Sciatic nerve (tissue), 2 donors: ENCODE results near the gene TTC16. TPM values are rescaled to one million over a fixed set of nuclear protein-coding genes. Genes with fewer than 3 reads are reported as not detected.

ENCODE experiments used
- ATAC-seq: fragments of 200-7000 bp; cut with Tn5 transposase; one replicate; pipeline ENCODE4 v1.9.1; 2020; ENCODE audit warnings: mild to moderate bottlenecking, moderate library complexity
- DNase-seq: peaks from one replicate; pipeline ENCODE4 v3.0.0-alpha.2; 2020; ENCODE audit warnings: low spot score
- intact Hi-C: fragments of 100-400 bp; cut with DNase I; formaldehyde crosslinking; loops from one replicate; pipeline ENCODE4 v1.14.2; 2022
- total RNA-seq: library from RNA; stranded (reverse); fragmentation: NEBNext Ultra II Directional; extraction: Animal tissue kit (Norgen Biotek cat#: 25700); gene quantifications from one replicate; pipeline ENCODE4 v1.2.1, GENCODE V29; 2021
- donor health status: DM: no; HTN: no; CAD: no.
- donor health status: DM: no; HTN: no; CAD: no.

The TTC16 gene
- total RNA-seq, 1 donor from 2014 or later, result 0.13 TPM

DNA sequence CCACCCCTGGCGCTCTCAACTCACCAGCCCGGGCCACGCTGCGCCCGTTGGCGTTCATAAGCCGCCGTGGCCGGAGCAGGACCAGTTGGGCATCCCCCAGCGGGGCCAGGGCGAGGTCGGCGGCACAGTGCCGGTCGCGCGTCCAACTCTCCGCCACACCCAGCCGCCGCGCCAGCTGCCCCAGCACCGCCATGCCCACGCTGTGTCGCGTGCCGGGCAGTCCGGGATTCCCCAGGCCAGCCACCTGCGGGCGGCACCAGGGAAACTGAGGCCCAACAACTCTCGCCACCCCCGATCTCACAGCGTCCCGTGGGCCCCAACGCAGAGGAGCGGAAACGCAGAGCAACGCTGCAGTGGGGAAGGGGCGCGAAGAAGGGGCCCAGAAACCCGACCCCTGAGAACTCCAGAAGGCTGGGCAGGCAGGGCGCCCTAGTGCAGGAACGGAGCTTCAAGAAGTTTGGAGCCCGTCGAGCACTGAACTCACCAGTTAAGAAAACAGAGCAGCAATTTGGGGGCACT is 869 bp upstream of the TTC16 start:
- DNase-seq, result no peak
- intact Hi-C loops, result no loop called here
- ATAC-seq, result peak; percentile 0

DNA sequence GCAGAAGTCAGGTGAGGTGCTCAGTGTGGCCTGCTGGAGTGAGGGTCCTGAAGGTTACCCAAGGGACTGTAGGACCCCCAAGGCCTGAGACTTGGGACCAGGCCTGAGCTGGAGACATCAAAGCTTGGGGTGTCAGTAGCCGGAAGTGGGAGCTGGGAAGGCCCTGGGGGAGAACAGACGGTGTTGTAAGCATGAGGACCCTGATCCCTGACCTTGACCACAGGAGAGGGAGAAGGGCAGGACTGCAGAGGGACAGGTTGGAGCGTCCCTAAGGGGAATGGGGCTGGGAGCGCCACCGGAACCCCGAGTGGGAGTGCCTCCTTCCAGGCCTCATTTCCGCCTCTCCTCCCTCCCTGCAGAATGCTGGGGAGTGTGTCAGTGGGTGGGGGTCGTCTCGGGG is 533 bp downstream of the TTC16 start:
- no peak for DNase-seq
- intact Hi-C loops, result no loop called here
- no peak for ATAC-seq

DNA sequence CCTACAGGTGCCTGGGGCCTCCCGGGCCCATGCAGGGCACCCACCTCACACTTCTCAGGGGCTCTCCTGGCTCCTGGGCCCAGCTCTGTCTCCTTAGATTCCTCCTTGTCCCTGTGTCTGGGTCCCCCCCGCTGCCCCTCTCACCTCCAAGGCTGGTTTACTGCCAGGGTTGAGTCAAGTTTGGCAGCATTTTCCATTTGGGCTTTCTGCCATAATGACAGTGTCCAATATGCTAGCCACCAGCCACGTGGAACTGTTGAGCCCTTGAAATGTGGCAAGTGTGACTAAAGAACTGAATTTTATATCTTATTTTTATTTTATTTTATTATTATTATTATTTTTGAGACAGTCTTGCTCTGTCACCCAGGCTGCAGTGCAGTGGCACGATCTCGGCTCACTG is 1.9 kb downstream of the TTC16 start:
- no peak for ATAC-seq
- intact Hi-C loops, result no loop called here
- DNase-seq, result no peak

DNA sequence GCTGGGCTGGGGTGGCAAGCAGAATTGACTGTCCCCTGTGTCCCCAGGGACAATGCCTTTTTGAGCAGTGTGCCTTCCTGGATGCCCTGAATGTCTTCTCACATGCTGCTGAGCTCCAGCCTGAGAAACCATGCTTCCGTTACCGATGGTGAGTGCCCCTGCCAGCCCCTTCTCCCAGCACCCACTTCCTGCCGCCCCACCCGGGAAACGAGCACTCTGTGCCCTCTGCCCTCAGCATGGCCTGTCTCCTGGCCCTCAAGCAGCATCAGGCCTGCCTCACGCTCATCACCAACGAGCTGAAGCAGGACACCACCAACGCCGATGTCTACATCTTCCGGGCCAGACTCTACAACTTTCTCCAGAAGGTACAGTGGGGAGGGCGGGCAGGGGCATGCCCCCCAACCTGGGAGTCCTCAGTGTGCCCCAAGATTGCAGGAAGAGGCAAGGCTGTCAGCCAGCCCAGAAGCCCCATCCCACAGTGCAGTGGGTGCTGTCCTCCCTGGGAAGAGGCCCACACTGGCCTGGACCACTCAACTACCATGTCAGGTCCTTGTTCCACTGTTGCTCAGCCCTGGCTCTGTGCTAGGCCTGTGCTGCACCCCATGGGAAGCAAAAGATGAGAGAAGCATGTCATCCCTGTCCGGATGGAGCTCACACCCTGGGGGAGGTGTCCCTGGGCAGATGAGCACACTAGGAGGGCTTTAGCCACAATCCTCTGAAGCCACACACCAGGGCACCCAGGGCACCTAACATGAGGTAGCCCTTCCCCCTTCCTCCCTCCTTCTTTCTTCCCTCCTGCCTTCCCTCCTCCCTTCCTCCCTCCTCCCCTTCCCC is 4.4 kb downstream of the TTC16 start:
- DNase-seq, result no peak
- ATAC-seq, result no peak
- intact Hi-C loops, result no loop called here

DNA sequence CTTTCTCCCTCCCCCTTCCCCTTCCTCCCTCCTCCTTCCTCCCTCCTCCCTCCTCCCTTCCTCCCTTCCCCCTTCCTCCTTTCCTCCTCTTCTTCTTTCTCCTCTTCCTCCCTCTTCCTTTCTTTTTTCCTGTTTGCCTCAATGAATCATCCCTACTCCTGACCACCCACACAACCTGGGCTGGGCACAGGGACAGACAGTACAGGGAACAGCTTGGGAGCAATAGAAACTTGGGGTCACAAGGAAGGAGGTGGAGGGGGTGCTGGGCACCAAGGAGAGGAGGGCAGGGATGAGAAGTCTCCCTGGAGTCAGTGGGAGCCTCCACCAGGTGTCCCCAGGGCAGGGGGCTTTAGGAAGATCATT is 5.0 kb downstream of the TTC16 start:
- ATAC-seq (no peak), DNase-seq (no peak)
- intact Hi-C loops, result no loop called here

DNA sequence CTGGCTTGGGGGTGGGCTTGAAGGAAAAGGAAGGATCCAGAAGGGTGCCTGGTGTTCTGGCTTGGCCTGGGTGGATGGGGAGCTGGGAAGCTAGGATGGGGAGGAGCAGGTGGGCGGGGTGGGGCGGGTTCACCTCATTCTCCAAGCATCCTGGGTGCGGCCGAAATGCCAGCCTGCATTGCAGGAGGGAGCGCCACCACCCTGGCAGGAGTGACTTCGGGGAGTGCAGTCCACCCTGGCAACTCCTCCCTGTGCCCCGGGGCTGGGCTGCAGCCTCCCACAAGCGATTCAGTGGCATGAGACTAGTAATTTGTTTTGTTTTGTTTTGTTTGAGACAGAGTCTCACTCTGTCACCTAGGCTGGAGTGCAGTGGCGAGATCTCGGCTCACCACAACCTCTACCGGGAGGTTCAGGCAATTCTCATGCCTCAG is 5.5 kb downstream of the TTC16 start:
- intact Hi-C loops, result no loop called here
- ATAC-seq (no peak), DNase-seq (no peak)

DNA sequence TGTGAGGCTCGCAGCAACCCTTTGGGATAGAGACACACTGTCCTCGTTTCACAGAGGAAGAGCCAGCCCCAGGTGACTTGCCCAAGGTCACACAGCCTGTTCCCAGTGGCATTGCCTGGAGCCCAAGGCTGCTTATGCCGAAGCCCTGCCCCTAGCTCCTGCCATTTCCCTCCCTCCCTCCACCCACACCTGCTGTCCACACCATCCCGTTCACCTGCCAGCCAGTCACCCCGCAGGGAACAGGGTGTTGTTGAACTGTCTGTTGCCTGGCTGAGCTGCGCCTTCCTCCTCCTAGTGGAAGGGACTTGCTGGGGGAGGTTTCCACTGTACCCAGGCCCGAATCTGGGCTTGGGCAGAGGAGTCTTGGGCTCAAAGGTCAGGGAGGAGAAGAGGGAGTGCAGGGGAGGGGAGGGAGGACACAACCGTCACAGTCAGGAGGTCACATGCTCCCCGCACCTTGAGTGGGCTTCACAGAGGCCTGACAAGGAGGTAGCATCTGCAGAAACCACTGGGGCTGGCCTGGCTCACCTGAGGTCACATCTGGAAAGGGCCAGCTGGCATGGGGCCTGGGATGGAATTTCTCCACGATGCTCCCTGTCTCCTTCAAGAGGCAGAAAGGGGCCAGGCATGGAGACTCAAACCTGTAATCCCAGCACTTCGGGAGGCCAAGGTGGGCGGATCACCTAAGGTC is 6.3 kb downstream of the TTC16 start:
- intact Hi-C loops, result no loop called here
- DNase-seq (no peak), ATAC-seq (no peak)

DNA sequence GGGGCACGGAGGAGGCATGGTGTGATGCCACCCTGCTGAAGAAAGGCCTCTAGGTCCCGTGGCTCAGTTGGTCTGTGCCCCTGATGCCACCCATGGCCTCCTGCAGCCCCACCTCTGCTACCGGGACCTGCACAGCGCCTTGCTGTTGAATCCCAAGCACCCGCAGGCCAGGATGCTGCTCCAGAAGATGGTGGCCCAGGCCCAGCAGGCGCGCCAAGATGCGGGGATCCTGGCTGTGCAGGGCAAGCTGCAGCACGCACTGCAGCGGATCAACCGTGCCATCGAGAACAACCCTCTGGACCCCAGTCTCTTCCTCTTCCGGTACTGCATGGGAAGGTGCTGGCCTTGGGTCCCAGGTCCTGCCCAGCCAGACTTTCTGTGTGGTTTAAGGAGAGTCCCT is 7.1 kb downstream of the TTC16 start:
- peak; percentile 4 for ATAC-seq
- no peak for DNase-seq
- intact Hi-C loops, result no loop called here

DNA sequence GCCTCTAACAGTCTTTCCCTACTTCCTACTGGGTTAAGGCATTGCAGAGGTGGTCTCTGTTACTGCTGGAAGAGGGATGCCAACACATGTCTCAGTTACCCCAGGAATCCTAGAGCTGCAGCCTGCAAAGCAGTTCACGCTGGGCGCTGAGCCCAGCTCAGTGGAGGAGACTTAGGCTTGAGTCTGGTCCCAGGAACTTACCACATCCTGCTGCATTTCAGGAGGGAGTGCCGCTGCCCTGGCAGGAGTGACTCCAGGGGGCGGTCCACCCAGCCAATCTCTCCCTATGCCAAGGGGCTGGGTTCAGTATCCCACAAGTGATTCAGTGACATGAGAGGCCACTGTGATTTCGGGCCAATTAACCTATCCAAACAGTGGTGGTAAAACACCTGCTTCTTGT is 7.6 kb downstream of the TTC16 start:
- intact Hi-C loops, result no loop called here
- ATAC-seq (peak; percentile 34), DNase-seq (no peak)

DNA sequence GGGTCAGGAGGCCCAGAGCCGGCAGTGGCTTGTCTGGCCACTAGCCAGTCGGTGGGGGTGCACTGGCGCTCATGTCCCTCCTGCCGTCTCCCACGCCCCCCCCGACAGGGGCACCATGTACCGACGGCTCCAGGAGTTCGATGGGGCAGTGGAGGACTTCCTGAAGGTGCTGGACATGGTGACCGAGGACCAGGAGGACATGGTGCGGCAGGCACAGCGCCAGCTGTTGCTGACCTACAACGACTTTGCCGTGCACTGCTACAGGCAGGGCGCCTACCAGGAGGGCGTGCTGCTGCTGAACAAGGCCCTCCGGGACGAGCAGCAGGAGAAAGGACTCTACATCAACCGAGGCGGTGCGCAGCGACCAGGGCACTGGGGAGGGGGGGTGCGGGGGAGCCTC is 8.1 kb downstream of the TTC16 start:
- DNase-seq, result no peak
- intact Hi-C loops, result no loop called here
- ATAC-seq, result peak; percentile 44

DNA sequence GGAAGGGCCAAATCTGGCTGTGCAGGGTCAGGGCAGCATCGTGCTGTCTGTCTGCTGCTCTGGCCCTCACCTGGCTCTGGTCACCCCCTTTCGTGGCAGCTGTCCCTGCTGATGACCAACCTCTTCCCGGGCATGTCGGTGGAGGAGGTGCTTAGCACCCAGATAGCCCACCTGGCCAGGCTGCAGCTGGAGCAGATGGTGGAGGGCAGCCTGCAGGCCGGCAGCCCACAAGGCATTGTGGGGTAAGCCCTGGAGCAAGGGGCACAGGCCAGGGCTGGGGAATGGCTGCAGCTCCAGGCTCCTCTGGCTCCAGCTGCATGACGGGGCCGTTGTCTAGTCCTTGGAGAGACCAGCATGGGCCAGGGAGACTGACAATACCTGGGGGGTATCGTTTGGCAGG is 11.0 kb downstream of the TTC16 start:
- ATAC-seq (no peak), DNase-seq (no peak)
- intact Hi-C loops, result no loop called here

DNA sequence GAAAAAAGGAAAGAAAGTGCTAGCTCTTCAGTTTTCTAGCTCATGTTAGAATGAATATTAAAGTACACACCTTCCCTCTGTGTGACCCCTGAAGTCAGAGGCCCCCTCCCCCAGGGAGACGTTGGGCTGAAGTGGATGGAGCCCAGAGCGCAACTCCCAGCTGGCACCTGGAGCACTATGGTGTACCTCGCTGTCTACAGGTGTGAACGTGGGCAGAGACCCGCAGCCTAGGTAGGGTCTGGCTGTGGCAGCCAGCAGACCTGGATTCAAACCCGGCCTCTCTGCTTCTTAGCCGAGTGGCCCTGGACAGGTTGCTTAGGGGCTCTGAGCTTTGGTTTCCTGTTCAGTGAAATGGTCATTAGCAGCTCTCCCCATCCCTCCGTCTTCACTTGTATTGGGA is 12.9 kb downstream of the TTC16 start:
- intact Hi-C loops, result no loop called here
- ATAC-seq (no peak), DNase-seq (no peak)

DNA sequence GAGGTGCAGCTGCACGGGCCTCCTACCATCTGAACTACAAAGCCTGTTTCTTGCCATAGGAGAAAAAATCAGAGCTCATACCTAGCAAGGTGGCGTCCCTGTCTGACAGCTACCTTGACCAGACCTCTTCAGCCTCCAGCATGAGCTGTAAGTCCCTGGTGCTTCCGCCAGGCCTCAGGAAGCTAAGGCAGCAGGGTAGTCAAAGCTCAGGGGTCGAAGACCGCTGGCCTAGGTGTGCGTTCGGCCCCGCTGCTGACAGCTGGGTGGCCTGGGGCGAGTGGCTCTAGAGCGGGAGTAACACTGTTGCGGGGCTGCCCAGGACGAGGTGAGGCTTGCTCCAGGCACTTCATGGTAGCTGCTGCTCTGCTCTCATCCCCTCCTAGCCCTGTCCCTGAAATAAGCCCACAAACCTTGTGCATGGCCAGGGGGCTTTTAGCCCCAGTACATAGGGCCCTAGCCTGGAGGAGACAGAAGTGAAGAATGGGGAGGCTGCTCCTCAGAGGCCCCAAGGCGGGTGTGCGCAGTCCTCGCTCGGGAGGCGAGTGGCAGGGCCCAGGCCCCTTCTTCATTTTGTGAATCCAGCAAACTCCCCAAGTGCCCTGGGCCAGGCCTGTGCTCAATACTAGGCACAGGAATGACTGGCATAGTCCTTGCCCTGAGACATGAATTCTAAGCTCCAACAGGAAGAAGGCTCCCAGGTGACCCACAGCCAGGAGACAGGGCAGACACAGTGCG is 13.8 kb downstream of the TTC16 start:
- intact Hi-C loops, result loop anchor here (2.0 to 10.0 kb wide), 3 partner anchors 138 to 225 kb away; no protein-coding TSS in a partner anchor
- DNase-seq (no peak), ATAC-seq (no peak)

DNA sequence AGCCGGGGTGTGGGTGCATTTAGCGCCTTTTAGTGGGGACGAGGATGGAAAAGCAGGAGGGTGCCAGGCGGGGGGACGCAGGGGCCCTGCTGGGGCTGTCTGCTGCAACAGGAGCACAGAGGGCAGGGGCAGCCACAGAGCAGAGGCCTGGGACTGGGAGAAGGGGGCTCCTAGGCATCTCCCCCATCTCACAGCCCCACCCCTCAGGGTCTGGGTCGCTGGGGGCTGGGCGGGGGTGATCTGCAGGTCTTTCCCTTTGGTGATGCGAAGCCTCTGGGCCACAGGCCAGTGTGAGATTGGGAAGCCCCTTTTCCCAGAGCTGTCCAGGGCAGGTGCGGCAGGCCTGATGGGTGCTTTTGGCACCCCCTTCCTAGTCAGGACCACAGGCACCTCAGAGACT is 14.4 kb downstream of the TTC16 start:
- ATAC-seq, result no peak
- intact Hi-C loops, result loop anchor here (2.0 to 10.0 kb wide), 3 partner anchors 137 to 225 kb away; no protein-coding TSS in a partner anchor
- DNase-seq, result no peak

DNA sequence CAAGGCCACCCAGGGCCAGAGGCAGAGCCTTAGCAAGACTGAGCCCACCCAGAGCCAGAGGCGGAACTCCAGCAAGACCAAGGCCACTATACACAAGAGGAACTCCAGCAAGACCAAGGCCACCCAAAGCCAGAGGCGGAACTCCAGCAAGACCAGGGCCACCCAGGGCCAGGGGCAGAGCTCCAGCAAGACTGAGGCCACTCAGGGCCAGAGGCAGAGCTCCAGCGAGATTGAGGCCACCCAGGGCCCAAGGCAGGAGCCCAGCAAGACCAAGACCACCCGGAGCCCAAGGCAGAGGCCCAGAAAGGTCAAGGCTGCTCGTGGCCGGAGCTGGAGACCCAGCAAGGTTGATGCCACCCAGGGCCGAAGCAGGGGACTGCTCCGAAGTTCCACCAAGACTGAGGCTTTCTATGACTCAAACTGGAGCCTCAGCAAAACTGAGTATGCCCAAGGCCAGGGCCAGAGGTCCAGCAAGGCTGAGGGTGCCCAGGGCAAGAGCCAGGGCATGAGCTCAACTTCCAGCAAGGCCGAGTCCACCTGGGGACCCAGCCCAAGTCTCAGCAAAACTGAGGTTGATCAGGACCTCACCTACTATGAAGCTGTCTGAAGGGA is 15.0 kb downstream of the TTC16 start:
- DNase-seq, result no peak
- ATAC-seq, result no peak
- intact Hi-C loops, result loop anchor here (2.0 to 10.0 kb wide), 3 partner anchors 136 to 226 kb away; no protein-coding TSS in a partner anchor

DNA sequence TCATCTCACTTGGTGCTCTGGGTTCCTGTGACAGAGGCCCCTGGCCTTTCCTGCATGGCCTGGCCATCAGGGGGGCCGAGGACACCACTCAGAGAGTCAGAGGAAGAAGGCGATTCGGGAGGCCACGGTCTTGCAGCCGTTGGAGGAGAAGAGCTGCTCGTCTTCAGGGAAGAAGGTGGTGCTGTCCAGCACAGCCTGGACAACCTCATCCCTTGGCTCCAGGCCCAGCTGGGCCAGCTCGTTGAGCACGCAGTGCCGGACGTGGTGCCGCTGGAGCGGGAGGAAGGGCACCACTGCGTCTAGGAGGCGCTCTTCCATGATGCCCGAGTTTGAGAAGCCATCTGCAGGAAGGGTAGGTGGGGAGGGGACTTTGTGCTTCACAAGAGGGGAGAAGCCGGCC is 16.1 kb downstream of the TTC16 start:
- ATAC-seq, result no peak
- no peak for DNase-seq
- intact Hi-C loops, result loop anchor here (2.0 to 10.0 kb wide), 4 partner anchors 35 to 227 kb away; no protein-coding TSS in a partner anchor

DNA sequence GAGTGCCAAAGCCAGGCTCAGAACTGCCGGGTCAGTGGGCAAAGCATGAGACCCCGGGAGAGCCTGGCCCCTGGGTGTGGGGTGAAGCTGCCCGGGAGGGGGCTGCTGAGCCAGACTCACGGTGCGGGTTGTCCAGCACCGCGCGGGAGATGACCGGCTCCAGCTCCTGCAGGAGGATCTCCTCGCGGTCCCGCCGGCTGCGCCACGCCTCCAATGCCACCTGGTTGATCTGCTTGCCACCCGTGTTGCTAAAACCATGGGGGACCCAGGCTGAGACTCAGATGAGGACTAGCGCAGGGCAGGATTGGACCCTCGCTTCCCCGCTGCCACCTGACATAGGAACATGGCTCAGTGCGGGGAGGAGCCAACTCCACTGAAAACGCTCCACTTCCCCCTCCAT is 16.6 kb downstream of the TTC16 start:
- intact Hi-C loops, result loop anchor here (2.0 to 10.0 kb wide), 3 partner anchors 36 to 228 kb away; no protein-coding TSS in a partner anchor
- no peak for ATAC-seq
- DNase-seq, result no peak

DNA sequence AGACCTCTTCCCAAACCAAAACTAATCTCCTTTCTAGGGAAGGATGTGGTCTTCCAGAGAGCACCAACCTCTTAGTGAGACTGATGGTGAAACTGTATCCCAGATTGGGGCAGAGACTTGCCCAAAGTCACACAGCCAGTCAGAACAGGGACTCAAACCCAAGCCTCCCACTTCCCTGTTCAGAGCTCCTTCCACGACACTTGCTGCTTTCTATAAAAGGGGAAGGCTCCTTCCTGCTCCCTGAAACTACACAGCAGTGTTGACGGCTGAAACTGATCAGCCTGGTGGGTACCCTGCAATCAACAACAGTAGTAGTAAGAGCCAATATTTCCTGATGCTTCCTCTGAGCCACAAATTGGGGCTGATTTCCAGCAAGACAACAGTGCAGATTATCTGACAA is 17.7 kb downstream of the TTC16 start:
- intact Hi-C loops, result loop anchor here (2.0 to 10.0 kb wide), 3 partner anchors 37 to 229 kb away; no protein-coding TSS in a partner anchor
- DNase-seq, result no peak
- ATAC-seq, result no peak

DNA sequence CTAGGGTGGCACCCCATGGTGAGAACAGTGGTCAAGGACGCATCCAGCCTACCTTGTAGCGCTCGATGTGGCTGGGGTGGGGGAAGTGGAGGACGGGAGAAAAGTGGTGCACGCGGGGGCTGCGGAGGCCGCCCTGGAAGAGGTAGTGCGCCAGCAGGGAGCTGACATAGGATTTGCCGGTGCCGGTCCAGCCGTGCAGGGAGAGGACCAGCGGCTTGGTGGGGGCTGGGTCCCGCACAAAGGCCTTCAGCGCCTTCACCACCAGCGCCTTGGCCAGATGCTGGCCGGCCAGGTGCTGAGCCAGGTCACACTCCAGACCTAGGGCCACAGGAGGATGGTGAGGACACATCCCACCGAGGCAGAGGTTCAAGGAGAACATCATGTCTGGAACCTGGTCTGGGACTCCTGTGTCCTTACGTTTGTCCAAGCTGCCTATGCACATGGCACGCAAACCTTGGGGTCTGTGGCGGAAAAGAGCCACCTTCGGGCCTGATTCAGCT is 18.4 kb downstream of the TTC16 start:
- intact Hi-C loops, result loop anchor here (5.0 to 10.0 kb wide), 2 partner anchors 133 to 229 kb away; no protein-coding TSS in a partner anchor
- no peak for DNase-seq
- ATAC-seq, result peak; percentile 0
